ENCODE data around the gene GOLPH3. TPM values are rescaled to one million over a fixed set of nuclear protein-coding genes. Genes with fewer than 3 reads are reported as not detected.

GOLPH3 gene
- total and polyA plus RNA-seq, 2 experiments from 2014 or later = 68.5 to 96.1 TPM

DNA sequence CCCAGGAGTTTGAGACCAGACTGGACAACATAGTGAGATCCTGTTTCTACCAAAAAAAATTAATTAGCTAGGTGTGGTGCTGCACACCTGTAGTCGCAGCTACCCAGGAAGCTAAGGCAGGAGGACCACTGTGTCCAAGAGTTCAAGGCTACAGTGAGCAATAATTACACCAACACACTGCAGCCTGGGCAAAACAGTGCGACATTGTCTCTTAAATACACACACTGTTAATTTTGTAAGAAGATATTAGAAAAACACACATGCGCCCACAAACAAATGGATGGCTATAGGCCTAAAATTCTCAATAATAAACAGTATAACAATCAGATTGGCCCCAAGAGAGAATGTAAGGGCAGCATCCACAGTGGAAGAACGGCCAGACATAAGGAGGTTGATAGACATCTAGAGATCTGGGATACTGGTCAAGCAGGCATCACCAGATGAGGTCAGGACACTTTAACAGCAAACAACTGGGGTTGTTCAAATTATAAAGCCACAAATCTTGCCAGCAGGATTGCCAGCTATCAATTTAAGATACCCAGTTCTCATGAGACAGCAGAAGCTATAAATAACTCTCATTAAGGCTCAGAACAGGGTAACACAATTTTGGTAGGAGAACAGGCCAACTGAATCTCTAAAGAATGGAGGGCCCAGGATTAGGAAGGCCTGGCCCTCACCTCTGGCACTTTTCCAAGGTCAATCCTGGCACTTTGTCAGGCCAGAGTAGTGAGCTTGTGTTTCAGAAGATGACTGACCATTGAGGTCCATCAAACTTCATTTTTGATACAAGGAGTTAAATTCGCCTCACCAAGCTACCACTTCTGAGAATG is 29.5 kb downstream of the GOLPH3 start (continued):
- TF ChIP-seq, protein P1, sequence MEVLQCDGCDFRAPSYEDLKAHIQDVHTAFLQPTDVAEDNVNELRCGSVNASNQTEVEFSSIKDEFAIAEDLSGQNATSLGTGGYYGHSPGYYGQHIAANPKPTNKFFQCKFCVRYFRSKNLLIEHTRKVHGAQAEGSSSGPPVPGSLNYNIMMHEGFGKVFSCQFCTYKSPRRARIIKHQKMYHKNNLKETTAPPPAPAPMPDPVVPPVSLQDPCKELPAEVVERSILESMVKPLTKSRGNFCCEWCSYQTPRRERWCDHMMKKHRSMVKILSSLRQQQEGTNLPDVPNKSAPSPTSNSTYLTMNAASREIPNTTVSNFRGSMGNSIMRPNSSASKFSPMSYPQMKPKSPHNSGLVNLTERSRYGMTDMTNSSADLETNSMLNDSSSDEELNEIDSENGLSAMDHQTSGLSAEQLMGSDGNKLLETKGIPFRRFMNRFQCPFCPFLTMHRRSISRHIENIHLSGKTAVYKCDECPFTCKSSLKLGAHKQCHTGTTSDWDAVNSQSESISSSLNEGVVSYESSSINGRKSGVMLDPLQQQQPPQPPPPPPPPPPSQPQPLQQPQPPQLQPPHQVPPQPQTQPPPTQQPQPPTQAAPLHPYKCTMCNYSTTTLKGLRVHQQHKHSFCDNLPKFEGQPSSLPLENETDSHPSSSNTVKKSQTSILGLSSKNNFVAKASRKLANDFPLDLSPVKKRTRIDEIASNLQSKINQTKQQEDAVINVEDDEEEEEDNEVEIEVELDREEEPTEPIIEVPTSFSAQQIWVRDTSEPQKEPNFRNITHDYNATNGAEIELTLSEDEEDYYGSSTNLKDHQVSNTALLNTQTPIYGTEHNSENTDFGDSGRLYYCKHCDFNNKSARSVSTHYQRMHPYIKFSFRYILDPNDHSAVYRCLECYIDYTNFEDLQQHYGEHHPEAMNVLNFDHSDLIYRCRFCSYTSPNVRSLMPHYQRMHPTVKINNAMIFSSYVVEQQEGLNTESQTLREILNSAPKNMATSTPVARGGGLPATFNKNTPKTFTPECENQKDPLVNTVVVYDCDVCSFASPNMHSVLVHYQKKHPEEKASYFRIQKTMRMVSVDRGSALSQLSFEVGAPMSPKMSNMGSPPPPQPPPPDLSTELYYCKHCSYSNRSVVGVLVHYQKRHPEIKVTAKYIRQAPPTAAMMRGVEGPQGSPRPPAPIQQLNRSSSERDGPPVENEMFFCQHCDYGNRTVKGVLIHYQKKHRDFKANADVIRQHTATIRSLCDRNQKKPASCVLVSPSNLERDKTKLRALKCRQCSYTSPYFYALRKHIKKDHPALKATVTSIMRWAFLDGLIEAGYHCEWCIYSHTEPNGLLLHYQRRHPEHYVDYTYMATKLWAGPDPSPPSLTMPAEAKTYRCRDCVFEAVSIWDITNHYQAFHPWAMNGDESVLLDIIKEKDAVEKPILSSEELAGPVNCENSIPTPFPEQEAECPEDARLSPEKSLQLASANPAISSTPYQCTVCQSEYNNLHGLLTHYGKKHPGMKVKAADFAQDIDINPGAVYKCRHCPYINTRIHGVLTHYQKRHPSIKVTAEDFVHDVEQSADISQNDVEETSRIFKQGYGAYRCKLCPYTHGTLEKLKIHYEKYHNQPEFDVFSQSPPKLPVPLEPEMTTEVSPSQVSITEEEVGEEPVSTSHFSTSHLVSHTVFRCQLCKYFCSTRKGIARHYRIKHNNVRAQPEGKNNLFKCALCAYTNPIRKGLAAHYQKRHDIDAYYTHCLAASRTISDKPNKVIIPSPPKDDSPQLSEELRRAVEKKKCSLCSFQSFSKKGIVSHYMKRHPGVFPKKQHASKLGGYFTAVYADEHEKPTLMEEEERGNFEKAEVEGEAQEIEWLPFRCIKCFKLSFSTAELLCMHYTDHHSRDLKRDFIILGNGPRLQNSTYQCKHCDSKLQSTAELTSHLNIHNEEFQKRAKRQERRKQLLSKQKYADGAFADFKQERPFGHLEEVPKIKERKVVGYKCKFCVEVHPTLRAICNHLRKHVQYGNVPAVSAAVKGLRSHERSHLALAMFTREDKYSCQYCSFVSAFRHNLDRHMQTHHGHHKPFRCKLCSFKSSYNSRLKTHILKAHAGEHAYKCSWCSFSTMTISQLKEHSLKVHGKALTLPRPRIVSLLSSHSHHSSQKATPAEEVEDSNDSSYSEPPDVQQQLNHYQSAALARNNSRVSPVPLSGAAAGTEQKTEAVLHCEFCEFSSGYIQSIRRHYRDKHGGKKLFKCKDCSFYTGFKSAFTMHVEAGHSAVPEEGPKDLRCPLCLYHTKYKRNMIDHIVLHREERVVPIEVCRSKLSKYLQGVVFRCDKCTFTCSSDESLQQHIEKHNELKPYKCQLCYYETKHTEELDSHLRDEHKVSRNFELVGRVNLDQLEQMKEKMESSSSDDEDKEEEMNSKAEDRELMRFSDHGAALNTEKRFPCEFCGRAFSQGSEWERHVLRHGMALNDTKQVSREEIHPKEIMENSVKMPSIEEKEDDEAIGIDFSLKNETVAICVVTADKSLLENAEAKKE (CRISPR knock-in tag; IDR thresholded peaks at IDR 0.05) = no peak
- TF ChIP-seq EZH2phosphoT487 (IDR thresholded peaks at IDR 0.05; ENCODE audit: unreplicated experiment) (no peak), POLR2AphosphoS5 (IDR thresholded peaks at IDR 0.05; ENCODE audit: low read depth) (no peak), JUNB (IDR thresholded peaks at IDR 0.05; ENCODE audit: unreplicated experiment) (no peak), CREB1 (CRISPR knock-in tag; IDR thresholded peaks at IDR 0.05; ENCODE audit: low read depth) (no peak), ZNF114 (CRISPR knock-in tag; IDR thresholded peaks at IDR 0.05) (no peak)
- TF ChIP-seq, protein P2, sequence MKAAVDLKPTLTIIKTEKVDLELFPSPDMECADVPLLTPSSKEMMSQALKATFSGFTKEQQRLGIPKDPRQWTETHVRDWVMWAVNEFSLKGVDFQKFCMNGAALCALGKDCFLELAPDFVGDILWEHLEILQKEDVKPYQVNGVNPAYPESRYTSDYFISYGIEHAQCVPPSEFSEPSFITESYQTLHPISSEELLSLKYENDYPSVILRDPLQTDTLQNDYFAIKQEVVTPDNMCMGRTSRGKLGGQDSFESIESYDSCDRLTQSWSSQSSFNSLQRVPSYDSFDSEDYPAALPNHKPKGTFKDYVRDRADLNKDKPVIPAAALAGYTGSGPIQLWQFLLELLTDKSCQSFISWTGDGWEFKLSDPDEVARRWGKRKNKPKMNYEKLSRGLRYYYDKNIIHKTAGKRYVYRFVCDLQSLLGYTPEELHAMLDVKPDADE (IDR thresholded peaks at IDR 0.05) = no peak

Data from GM23338 (cell line).